A549 (cell line): ENCODE data around the gene NBR1. TPM values are rescaled to one million over a fixed set of nuclear protein-coding genes. Genes with fewer than 3 reads are reported as not detected.

Experiments used
- ATAC-seq, 2 experiments: fragments of 200-7000 bp in 1 of 2; fragments of >200 bp in 1 of 2; cut with Nextera tagmentation in 1 of 2; cut with Tn5 transposase in 1 of 2; 3 replicates each; pipeline versions ENCODE4 v1.8.0 to v1.9.1; 2018 to 2020; ENCODE audit warnings: mild to moderate bottlenecking in 1 of 2, moderate library complexity in 1 of 2
- CTCF ChIA-PET: fragments of 300-600 bp; sonication (Branson Sonifier 250); formaldehyde crosslinking; extraction: SDS; loops from one replicate; lab custom pipeline; 2021; ENCODE audit warnings: antibody characterized with exemption, inconsistent platforms; lab: Yijun Ruan, JAX
- POLR2A ChIA-PET: fragments of 350-600 bp; formaldehyde crosslinking; extraction: SDS; loops from one replicate; lab custom pipeline; 2021; ENCODE audit warnings: antibody characterized with exemption, inconsistent platforms; lab: Yijun Ruan, JAX
- DNase-seq, 2 experiments: peaks; one replicate each; pipeline versions ENCODE4 v3.0.0 to v3.0.0-alpha.2; 2011 to 2016; ENCODE audit warnings: low read depth in 1 of 2, low spot score in 1 of 2
- FAIRE-seq: peaks from 2 replicates; lab custom pipeline; 2011; peaks lifted over from hg19 to GRCh38; lab: Jason Lieb, UNC
- H3K27ac ChIP-seq, 2 experiments: fragments of >200 bp; sonication (Bioruptor Twin); formaldehyde crosslinking; 3 replicates each; pipeline ENCODE4 v1.5.1; 2016 to 2017
- H3K4me1 ChIP-seq: fragments of >200 bp; sonication (Bioruptor Twin); formaldehyde crosslinking; 3 replicates; pipeline ENCODE4 v1.6.1; 2016
- H3K4me2 ChIP-seq: fragments of >200 bp; sonication (Bioruptor Twin); formaldehyde crosslinking; 3 replicates; pipeline ENCODE4 v1.6.1; 2016
- H3K4me3 ChIP-seq: fragments of >200 bp; sonication (Bioruptor Twin); formaldehyde crosslinking; 3 replicates; pipeline ENCODE4 v1.5.1; 2016
- H3K9me3 ChIP-seq: fragments of >200 bp; sonication (Bioruptor Twin); formaldehyde crosslinking; 3 replicates; pipeline ENCODE4 v1.6.1; 2016
- ATOH8 ChIP-seq: fragments of 250-450 bp; sonication (Bioruptor Pico); IDR thresholded peaks from 2 replicates; pipeline ENCODE4 v1.5.0; 2020; ENCODE audit warnings: low read depth, mild to moderate bottlenecking, moderate library complexity
- BCL3 ChIP-seq: fragments of >200 bp; sonication (Bioruptor Twin); formaldehyde crosslinking; IDR thresholded peaks from 3 replicates; pipeline ENCODE4 v1.6.1; 2016
- CBX2 ChIP-seq: fragments of 200-600 bp; sonication (generic); IDR thresholded peaks from 2 replicates; pipeline ENCODE4 v1.6.1; 2016; ENCODE audit warnings: low read depth, mild to moderate bottlenecking, borderline replicate concordance
- CEBPB ChIP-seq, 2 experiments: fragments of >200 bp in 1 of 2; sonication (Bioruptor Twin) in 1 of 2; formaldehyde crosslinking in 1 of 2; IDR thresholded peaks; 2 replicates each; pipeline ENCODE4 v1.6.1; 2012 to 2016
- CHD2 ChIP-seq: fragments of 150-350 bp; IDR thresholded peaks from 2 replicates; pipeline ENCODE4 v1.6.1; 2014; ENCODE audit warnings: low read length; ENCODE audit not compliant: partially characterized antibody
- CTCF ChIP-seq: fragments of >200 bp; sonication (Bioruptor Twin); formaldehyde crosslinking; IDR thresholded peaks from 3 replicates; pipeline ENCODE4 v1.5.1; 2016
- EHMT2 ChIP-seq: fragments of 200-600 bp; sonication (generic); IDR thresholded peaks from 2 replicates; pipeline ENCODE4 v1.6.1; 2016; ENCODE audit warnings: antibody characterized with exemption, low read depth, mild to moderate bottlenecking, moderate library complexity
- EP300 ChIP-seq, 2 experiments: fragments of >200 bp; sonication (Bioruptor Twin); formaldehyde crosslinking; IDR thresholded peaks; 2 replicates in 1 of 2; 3 replicates in 1 of 2; pipeline ENCODE4 v1.6.1; 2016 to 2017
- ESRRA ChIP-seq: fragments of 150-350 bp; IDR thresholded peaks from 2 replicates; pipeline ENCODE4 v1.6.1; 2014; ENCODE audit warnings: mild to moderate bottlenecking, low read length, borderline replicate concordance
- FOSB ChIP-seq: fragments of 250-450 bp; sonication (Bioruptor Pico); IDR thresholded peaks from 2 replicates; pipeline ENCODE4 v1.5.0; 2020; ENCODE audit warnings: mild to moderate bottlenecking, moderate library complexity
- JUN ChIP-seq, 2 experiments: fragments of >200 bp; sonication (Bioruptor Twin); formaldehyde crosslinking; IDR thresholded peaks; 2 replicates in 1 of 2; 3 replicates in 1 of 2; pipeline ENCODE4 v1.6.1; 2016 to 2017
- JUNB ChIP-seq: fragments of >200 bp; sonication (Bioruptor Twin); formaldehyde crosslinking; IDR thresholded peaks from 2 replicates; pipeline ENCODE4 v1.6.1; 2016
- MAFK ChIP-seq: fragments of 450-650 bp; IDR thresholded peaks from 2 replicates; pipeline ENCODE4 v1.6.1; 2014; ENCODE audit not compliant: partially characterized antibody
- MAX ChIP-seq: IDR thresholded peaks from 2 replicates; pipeline ENCODE4 v1.6.1; 2012
- MAZ ChIP-seq: fragments of 150-350 bp; IDR thresholded peaks from 2 replicates; pipeline ENCODE4 v1.6.1; 2014; ENCODE audit warnings: antibody characterized with exemption, low read depth, low read length, borderline replicate concordance
- POLR2A ChIP-seq: IDR thresholded peaks from 2 replicates; pipeline ENCODE4 v1.6.1; 2012; ENCODE audit warnings: mild to moderate bottlenecking, low read length
- TP53 ChIP-seq: fragments of 250-450 bp; sonication (Bioruptor Pico); IDR thresholded peaks from 2 replicates; pipeline ENCODE4 v1.5.0; 2021; ENCODE audit warnings: mild to moderate bottlenecking, moderate library complexity
- ZFP36 ChIP-seq: fragments of 450-650 bp; IDR thresholded peaks from 2 replicates; pipeline ENCODE4 v1.6.1; 2014; ENCODE audit warnings: borderline replicate concordance; ENCODE audit not compliant: partially characterized antibody
- ZSCAN20 ChIP-seq: fragments of 250-450 bp; sonication (Bioruptor Pico); IDR thresholded peaks from 2 replicates; pipeline ENCODE4 v1.8.0; 2022; ENCODE audit warnings: mild to moderate bottlenecking, moderate library complexity
- WGBS: methylation state at CpG from one replicate; pipeline ENCODE4 v1.1.6; 2017; ENCODE audit errors: missing lambda C conversion rate; 5-methylcytosine and 5-hydroxymethylcytosine counted together
- polyA plus RNA-seq, 4 experiments: library from polyadenylated mRNA; depleted of rRNA in 3 of 4; stranded (reverse); fragments of >200 nt; fragmentation: RNase III in 1 of 4; extraction: RNeasy Plus Mini Kit Qiagen cat#74134 plus additional on column Dnase treatment in 1 of 4; gene quantifications; 2 replicates in 3 of 4; 3 replicates in 1 of 4; pipeline ENCODE4 v1.2.3, GENCODE V29; 2011 to 2017

Gene NBR1
- polyA plus RNA-seq, 2 of the 4 experiments (the other 2 are of a cell fraction): 41.8 to 86.8 TPM

GRCh38 chr17:43212641-43213490 is 41.9 kb downstream of the NBR1 start:
- H3K4me3 ChIP-seq: peak overlapping the region; percentile 51
- CTCF ChIA-PET: interaction anchor here (0.8 to 2.8 kb wide), 16 partner anchors 9 to 206 kb away, joined by 3 to 16 read pairs (median 4); partner anchors contain the start of gene IFI35
- no peak for TF ChIP-seq EP300 (IDR thresholded peaks at IDR 0.05)
- peak; percentile 74 for TF ChIP-seq MAFK
- TF ChIP-seq, all 56 proteins: peak for 1
- FAIRE-seq (no peak), ATAC-seq (no peak), DNase-seq (no peak)
- POLR2A ChIA-PET: interaction anchor here (1.4 to 5.2 kb wide), 4 partner anchors 13 to 103 kb away, joined by 3 to 52 read pairs (median 12); partner anchors contain the start of gene NBR1
- 93% methylated on average over 7 of the region's 7 CpGs for WGBS
- peaks cover 14% of the 10 kb centered on the region for H3K4me1 ChIP-seq
- H3K9me3 ChIP-seq: no peaks in the 10 kb centered on the region
- peak overlapping the region; percentile 75 to 84; a peak in 5 of 6 replicates for H3K27ac ChIP-seq
- peak overlapping the region; percentile 78 for H3K4me2 ChIP-seq

GRCh38 chr17:43213545-43213944 is 42.5 kb downstream of the NBR1 start:
- no peak for DNase-seq
- TF ChIP-seq BCL3 (no peak), POLR2A (no peak), EP300 (IDR thresholded peaks at IDR 0.05) (no peak), ZSCAN20 (no peak), ATOH8 (CRISPR knock-in tag) (no peak), ESRRA (no peak), MAX (no peak), JUN (IDR thresholded peaks at IDR 0.05) (no peak), TP53 (CRISPR knock-in tag) (no peak), FOSB (CRISPR knock-in tag) (no peak), CEBPB (IDR thresholded peaks at IDR 0.05) (no peak), ZFP36 (no peak), MAZ (no peak), CHD2 (no peak), CTCF (no peak), EHMT2 (no peak)
- ChIA-PET POLR2A (interaction anchor here (1.1 to 5.2 kb wide), 2 partner anchors 41 to 102 kb away, joined by 8 to 52 read pairs; no protein-coding TSS in a partner anchor), CTCF (interaction anchor here (1.1 to 2.8 kb wide), 8 partner anchors 8 to 207 kb away, joined by 3 to 16 read pairs (median 5); partner anchors contain the start of gene IFI35)
- ATAC-seq: no peak
- WGBS: 90% methylated on average over 2 of the region's 2 CpGs
- no peak overlapping the region for H3K4me2 ChIP-seq
- H3K4me3 ChIP-seq: no peak overlapping the region
- no peak for FAIRE-seq
- no peak overlapping the region for H3K27ac ChIP-seq
- no peaks in the 10 kb centered on the region for H3K9me3 ChIP-seq
- H3K4me1 ChIP-seq: peaks cover 14% of the 10 kb centered on the region

GRCh38 chr17:43215341-43215740 is 44.3 kb downstream of the NBR1 start:
- H3K4me1 ChIP-seq: peaks cover 14% of the 10 kb centered on the region
- no peak overlapping the region for H3K27ac ChIP-seq
- ATAC-seq: no peak
- CTCF ChIA-PET: no interaction called here
- H3K4me2 ChIP-seq: no peak overlapping the region
- no peak overlapping the region for H3K4me3 ChIP-seq
- no peak for FAIRE-seq
- H3K9me3 ChIP-seq: no peaks in the 10 kb centered on the region
- no peak for TF ChIP-seq JUNB
- no peak for TF ChIP-seq CBX2
- no peak for TF ChIP-seq FOSB (CRISPR knock-in tag)
- no peak for TF ChIP-seq JUN (IDR thresholded peaks at IDR 0.05)
- no peak for TF ChIP-seq BCL3
- no peak for TF ChIP-seq CEBPB (IDR thresholded peaks at IDR 0.05)
- WGBS: 92% methylated on average over 3 of the region's 3 CpGs
- no peak for DNase-seq
- POLR2A ChIA-PET: interaction anchor here (2.5 kb wide), 1 partner anchor 100 kb away, joined by 15 read pairs; no protein-coding TSS in a partner anchor
